A673 (cell line): ENCODE data around the gene APEX2.
"Not testable (repeated sequence)": the region's sequence is repeated elsewhere in the genome, so short reads cannot be mapped to it uniquely, and the experiment has no call there.

Source experiments
- EZH2 ChIP-seq: fragments of 200-600 bp; sonication (generic); IDR thresholded peaks from 2 replicates; pipeline ENCODE4 v1.6.1; 2017; ENCODE audit warnings: borderline replicate concordance, low read depth, mild to moderate bottlenecking, mixed read lengths, antibody characterized with exemption, low read length; ENCODE audit not compliant: poor library complexity, severe bottlenecking
- TF ChIP-seq, protein P1 (sequence below): fragments of 300-800, 200-600 bp; sonication (generic); conservative IDR thresholded peaks from 2 replicates; pipeline ENCODE4 v1.5.1; 2017; ENCODE audit warnings: low read depth, mild to moderate bottlenecking, antibody characterized with exemption, low read length, moderate library complexity, mixed read lengths

DNA sequence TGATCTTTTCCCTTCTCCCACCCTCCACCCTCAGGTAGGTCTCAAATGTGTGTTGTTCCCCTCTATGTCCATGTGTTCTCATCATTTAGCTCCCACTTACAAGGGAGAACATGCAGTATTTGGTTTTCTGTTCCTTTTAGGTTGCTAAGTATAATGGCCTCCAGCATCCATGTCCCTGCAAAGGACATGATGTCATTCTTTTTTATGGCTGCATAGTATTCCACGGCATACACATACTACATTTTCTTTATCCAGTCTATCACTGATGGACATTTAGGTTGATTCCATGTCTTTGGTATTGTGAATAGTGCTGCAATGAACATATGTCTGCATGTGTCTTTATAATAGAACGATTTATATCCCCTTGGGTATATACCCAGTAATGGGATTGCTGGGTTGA is 16.9 kb upstream of the APEX2 start:
- TF ChIP-seq, protein P1, sequence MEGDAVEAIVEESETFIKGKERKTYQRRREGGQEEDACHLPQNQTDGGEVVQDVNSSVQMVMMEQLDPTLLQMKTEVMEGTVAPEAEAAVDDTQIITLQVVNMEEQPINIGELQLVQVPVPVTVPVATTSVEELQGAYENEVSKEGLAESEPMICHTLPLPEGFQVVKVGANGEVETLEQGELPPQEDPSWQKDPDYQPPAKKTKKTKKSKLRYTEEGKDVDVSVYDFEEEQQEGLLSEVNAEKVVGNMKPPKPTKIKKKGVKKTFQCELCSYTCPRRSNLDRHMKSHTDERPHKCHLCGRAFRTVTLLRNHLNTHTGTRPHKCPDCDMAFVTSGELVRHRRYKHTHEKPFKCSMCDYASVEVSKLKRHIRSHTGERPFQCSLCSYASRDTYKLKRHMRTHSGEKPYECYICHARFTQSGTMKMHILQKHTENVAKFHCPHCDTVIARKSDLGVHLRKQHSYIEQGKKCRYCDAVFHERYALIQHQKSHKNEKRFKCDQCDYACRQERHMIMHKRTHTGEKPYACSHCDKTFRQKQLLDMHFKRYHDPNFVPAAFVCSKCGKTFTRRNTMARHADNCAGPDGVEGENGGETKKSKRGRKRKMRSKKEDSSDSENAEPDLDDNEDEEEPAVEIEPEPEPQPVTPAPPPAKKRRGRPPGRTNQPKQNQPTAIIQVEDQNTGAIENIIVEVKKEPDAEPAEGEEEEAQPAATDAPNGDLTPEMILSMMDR, result not testable (repeated sequence)
- TF ChIP-seq EZH2, result not testable (repeated sequence)
